IMR-90 (cell line): ENCODE measurements around the gene CADM1. TPM values are rescaled to one million over a fixed set of nuclear protein-coding genes. Genes with fewer than 3 reads are reported as not detected.

ENCODE experiments used
- ATAC-seq: fragments of 200-7000 bp; cut with Tn5 transposase; 2 replicates; pipeline ENCODE4 v1.9.1; 2020; ENCODE audit warnings: low read depth, mild to moderate bottlenecking, moderate library complexity
- BruUV-seq: library from RNA; stranded (reverse); fragments of 400-500 nt; replicated peaks from 2 replicates; lab custom pipeline; 2021; lab: Mats Ljungman, UMichigan
- CTCF ChIA-PET: fragments of 300-600 bp; formaldehyde crosslinking; extraction: SDS; loops from one replicate; lab custom pipeline; 2021; ENCODE audit warnings: antibody characterized with exemption; lab: Yijun Ruan, JAX
- POLR2A ChIA-PET: fragments of 300-600 bp; sonication (Branson Sonifier 250); formaldehyde crosslinking; loops from one replicate; lab custom pipeline; 2022; ENCODE audit warnings: antibody characterized with exemption; ENCODE audit not compliant: unreplicated experiment; lab: Charles Lee
- DNase-seq: peaks from one replicate; pipeline ENCODE4 v3.0.0; 2013
- H2AFZ ChIP-seq: replicated peaks from 2 replicates; pipeline ENCODE3; 2013; ENCODE audit warnings: low read length, mild to moderate bottlenecking; ENCODE audit not compliant: poor library complexity
- H2AK5ac ChIP-seq: 2 replicates; pipeline ENCODE4 v1.6.1; 2013; ENCODE audit warnings: low read depth, low read length, inconsistent platforms
- H2AK9ac ChIP-seq: replicated peaks from 2 replicates; pipeline ENCODE3; 2013; ENCODE audit warnings: mild to moderate bottlenecking, low read depth, low read length, moderate library complexity; ENCODE audit not compliant: poor library complexity
- H2BK120ac ChIP-seq: 2 replicates; pipeline ENCODE4 v1.6.1; 2013; ENCODE audit warnings: low read depth, low read length, inconsistent platforms
- H2BK15ac ChIP-seq: 3 replicates; pipeline ENCODE4 v1.6.1; 2013; ENCODE audit warnings: low read depth, low read length, inconsistent platforms
- H2BK20ac ChIP-seq: 2 replicates; pipeline ENCODE4 v1.6.1; 2013; ENCODE audit warnings: low read depth, mild to moderate bottlenecking, inconsistent platforms, low read length, moderate library complexity
- H2BK5ac ChIP-seq: 2 replicates; pipeline ENCODE4 v1.6.1; 2013; ENCODE audit warnings: mild to moderate bottlenecking, low read depth, low read length, inconsistent platforms; ENCODE audit not compliant: poor library complexity, severe bottlenecking
- H3K14ac ChIP-seq: replicated peaks from 2 replicates; pipeline ENCODE4 v1.6.1; 2013; ENCODE audit warnings: low read depth, low read length, inconsistent platforms
- H3K18ac ChIP-seq: 2 replicates; pipeline ENCODE4 v1.6.1; 2013; ENCODE audit warnings: low read depth, low read length, control low read depth
- H3K23ac ChIP-seq: 2 replicates; pipeline ENCODE4 v1.6.1; 2013; ENCODE audit warnings: low read depth, low read length, inconsistent platforms
- H3K27ac ChIP-seq: 2 replicates; pipeline ENCODE4 v1.5.1; 2013; ENCODE audit warnings: mild to moderate bottlenecking, control low read depth, low read length; ENCODE audit not compliant: insufficient read depth
- H3K27me3 ChIP-seq: 2 replicates; pipeline ENCODE4 v1.6.1; 2013; ENCODE audit warnings: low read length; ENCODE audit not compliant: control insufficient read depth, insufficient read depth
- H3K36me3 ChIP-seq: 2 replicates; pipeline ENCODE4 v1.6.1; 2013; ENCODE audit warnings: low read length, mixed read lengths; ENCODE audit not compliant: control insufficient read depth, insufficient read depth
- H3K4ac ChIP-seq: 2 replicates; pipeline ENCODE4 v1.6.1; 2013; ENCODE audit warnings: low read depth, low read length, inconsistent platforms
- H3K4me1 ChIP-seq: 2 replicates; pipeline ENCODE4 v1.6.1; 2013; ENCODE audit warnings: low read length, mixed read lengths; ENCODE audit not compliant: control insufficient read depth, insufficient read depth
- H3K4me2 ChIP-seq: 2 replicates; pipeline ENCODE4 v1.6.1; 2013; ENCODE audit warnings: low read depth, mild to moderate bottlenecking, control low read depth, low read length, moderate library complexity
- H3K4me3 ChIP-seq: 2 replicates; pipeline ENCODE4 v1.5.1; 2013; ENCODE audit warnings: low read depth, mild to moderate bottlenecking, control low read depth, low read length, moderate library complexity; ENCODE audit not compliant: insufficient read depth
- H3K56ac ChIP-seq: 2 replicates; pipeline ENCODE4 v1.6.1; 2013; ENCODE audit warnings: low read length, inconsistent platforms; ENCODE audit not compliant: insufficient read depth; ENCODE audit errors: extremely low read depth
- H3K79me1 ChIP-seq, 2 experiments: 2 replicates each; pipeline ENCODE4 v1.6.1; 2013; ENCODE audit warnings: low read length in 2 of 2, inconsistent platforms in 1 of 2, low read depth in 1 of 2
- H3K9ac ChIP-seq: 2 replicates; pipeline ENCODE4 v1.6.1; 2013; ENCODE audit warnings: low read depth, low read length, control low read depth
- H3K9me1 ChIP-seq: 2 replicates; pipeline ENCODE4 v1.6.1; 2013; ENCODE audit warnings: low read length, inconsistent platforms; ENCODE audit not compliant: insufficient read depth
- H3K9me3 ChIP-seq: 2 replicates; pipeline ENCODE4 v1.6.1; 2013; ENCODE audit warnings: low read length; ENCODE audit not compliant: control insufficient read depth, insufficient read depth
- H4K20me1 ChIP-seq: 2 replicates; pipeline ENCODE4 v1.6.1; 2013; ENCODE audit warnings: low read length, inconsistent platforms; ENCODE audit not compliant: insufficient read depth
- H4K5ac ChIP-seq: 2 replicates; pipeline ENCODE4 v1.6.1; 2013; ENCODE audit warnings: mild to moderate bottlenecking, low read depth, low read length, control low read depth
- H4K8ac ChIP-seq, 2 experiments: 2 replicates each; pipeline ENCODE4 v1.6.1; 2013; ENCODE audit warnings: low read depth in 2 of 2, low read length in 2 of 2, control low read depth in 1 of 2, inconsistent platforms in 1 of 2
- H4K91ac ChIP-seq: 2 replicates; pipeline ENCODE4 v1.6.1; 2013; ENCODE audit warnings: low read depth, low read length, inconsistent platforms; ENCODE audit not compliant: insufficient read depth
- MAFK ChIP-seq: IDR thresholded peaks from 2 replicates; pipeline ENCODE4 v1.6.1; 2012; ENCODE audit warnings: low read depth, low read length, improper control_type of control experiment
- WGBS, 2 experiments: methylation state at CpG; one replicate each; pipeline versions ENCODE4 v1.1.5 to v1.1.7; 2013; ENCODE audit warnings: missing lambda C conversion rate in 2 of 2; ENCODE audit not compliant: insufficient read length in 1 of 2; ENCODE audit errors: extremely low coverage in 2 of 2; 5-methylcytosine and 5-hydroxymethylcytosine counted together
- dilution Hi-C: fragments of 300-500 bp; cut with HindIII; formaldehyde crosslinking; loops from one replicate; pipeline ENCODE4 v1.14.3; 2018; ENCODE audit warnings: low sequenced_read_pairs; ENCODE audit not compliant: unreplicated experiment
- in situ Hi-C: fragments of 300-500 bp; cut with MboI; formaldehyde crosslinking; loops from 3 replicates; pipeline ENCODE4 v1.14.3; 2019; ENCODE audit warnings: low sequenced_read_pairs, inconsistent platforms, mixed read lengths
- intact Hi-C: fragments of 100-400 bp; cut with micrococcal nuclease; formaldehyde crosslinking; loops from 2 replicates; pipeline ENCODE4 v1.10.0; 2022
- polyA plus RNA-seq, 3 experiments: library from polyadenylated mRNA; depleted of rRNA; stranded (reverse); fragments of >200 nt; gene quantifications; 2 replicates each; pipeline ENCODE4 v1.2.3, GENCODE V29; 2012; ENCODE audit warnings: low replicate concordance in 1 of 3
- total RNA-seq: library from RNA; depleted of rRNA; stranded (reverse); fragments of >200 nt; gene quantifications from 2 replicates; pipeline ENCODE4 v1.2.3, GENCODE V29; 2012

The CADM1 gene
- total and polyA plus RNA-seq, 2 of the 4 experiments (the other 2 are of a cell fraction), result 28.8 to 77.1 TPM

GRCh38 chr11:115291325-115291724, 212.9 kb downstream of the CADM1 start:
- H2AK9ac ChIP-seq, result no peak overlapping the region
- no peak overlapping the region for H3K4me3 ChIP-seq
- no peak overlapping the region for H2AFZ ChIP-seq
- no peak overlapping the region for H2BK5ac ChIP-seq
- DNase-seq (no peak), ATAC-seq (no peak)
- H3K27me3 ChIP-seq, result no peaks in the 10 kb centered on the region
- no peak overlapping the region for H3K23ac ChIP-seq
- no peak overlapping the region for H3K14ac ChIP-seq
- CTCF ChIA-PET, result interaction anchor here (1.4 kb wide), 1 partner anchor 14 kb away, joined by 3 read pairs; no protein-coding TSS in a partner anchor
- POLR2A ChIA-PET, result interaction anchor here (0.7 kb wide), 1 partner anchor 426 kb away, joined by 3 read pairs; no protein-coding TSS in a partner anchor
- intact Hi-C loops, result no loop called here
- H3K4ac ChIP-seq, result no peak overlapping the region
- no peaks in the 10 kb centered on the region; a peak in 1 of 4 replicates for H3K79me1 ChIP-seq
- dilution Hi-C loops, result no loop called here
- H4K91ac ChIP-seq, result no peak overlapping the region
- no peak overlapping the region for H3K56ac ChIP-seq
- no peak overlapping the region for H3K27ac ChIP-seq
- no peak overlapping the region for H2BK120ac ChIP-seq
- no peak overlapping the region for H2BK20ac ChIP-seq
- no peak overlapping the region for H4K8ac ChIP-seq
- H2BK15ac ChIP-seq, result no peak overlapping the region
- H3K18ac ChIP-seq, result no peak overlapping the region
- in situ Hi-C loops, result no loop called here
- no peak overlapping the region for H4K5ac ChIP-seq
- no peaks in the 10 kb centered on the region for H4K20me1 ChIP-seq
- H3K9ac ChIP-seq, result no peak overlapping the region
- no peaks in the 10 kb centered on the region; the same call in 1 of the 2 replicates for H3K9me1 ChIP-seq
- H3K4me2 ChIP-seq, result no peak overlapping the region
- no peak overlapping the region for H2AK5ac ChIP-seq
- H3K9me3 ChIP-seq, result no peaks in the 10 kb centered on the region
- peaks cover 4% of the 10 kb centered on the region; the same call in 1 of the 2 replicates for H3K4me1 ChIP-seq
- H3K36me3 ChIP-seq, result no peaks in the 10 kb centered on the region
- BruUV-seq, result no TSS peak
- 93% methylated on average over 3 of the region's 3 CpGs; no CpG with 5 or more reads in 1 of the 2 experiments for WGBS, 2 experiments
- no peak for TF ChIP-seq MAFK
